ENCODE measurements around the gene RBM19.

The RBM19 gene

GRCh38 chr12:113877607-113878006 is 88.5 kb downstream of the RBM19 start:
- no peak for FAIRE-seq

- no peak for FAIRE-seq
Observed at GRCh38 chr12:113876160-113876559, 90.0 kb downstream of the RBM19 start.

- no peak for FAIRE-seq
Observed at GRCh38 chr12:113875691-113876090, 90.4 kb downstream of the RBM19 start.

GRCh38 chr12:113874999-113875561 is 91.0 kb downstream of the RBM19 start:
- FAIRE-seq, result no peak

GRCh38 chr12:113874326-113874725 is 91.8 kb downstream of the RBM19 start:
- FAIRE-seq, result no peak

- no peak for FAIRE-seq
Observed at GRCh38 chr12:113873740-113874139, 92.4 kb downstream of the RBM19 start.

GRCh38 chr12:113870890-113871289 is 95.2 kb downstream of the RBM19 start:
- FAIRE-seq, result no peak

GRCh38 chr12:113870035-113870434 is 96.1 kb downstream of the RBM19 start:
- no peak for FAIRE-seq

GRCh38 chr12:113868365-113868764 is 97.8 kb downstream of the RBM19 start:
- FAIRE-seq, result no peak

- no peak for FAIRE-seq
Observed at GRCh38 chr12:113867258-113867657, 98.9 kb downstream of the RBM19 start.

- no peak for FAIRE-seq
Observed at GRCh38 chr12:113866496-113866895, 99.6 kb downstream of the RBM19 start.

- no peak for FAIRE-seq
Observed at GRCh38 chr12:113863455-113863845, 102.7 kb downstream of the RBM19 start.

GRCh38 chr12:113862590-113863454 is 103.3 kb downstream of the RBM19 start:
- FAIRE-seq, result no peak

GRCh38 chr12:113861708-113862312 is 104.3 kb downstream of the RBM19 start:
- FAIRE-seq, result no peak

GRCh38 chr12:113860950-113861349 is 105.2 kb downstream of the RBM19 start:
- FAIRE-seq, result no peak

GRCh38 chr12:113860059-113860820 is 105.9 kb downstream of the RBM19 start:
- FAIRE-seq, result no peak

- no peak for FAIRE-seq
Observed at GRCh38 chr12:113858841-113859386, 107.2 kb downstream of the RBM19 start.

- FAIRE-seq, result no peak
Observed at GRCh38 chr12:113857371-113857770, 108.8 kb downstream of the RBM19 start.

GRCh38 chr12:113855998-113856397 is 110.1 kb downstream of the RBM19 start:
- no peak for FAIRE-seq

GRCh38 chr12:113854385-113855142 is 111.6 kb downstream of the RBM19 start:
- FAIRE-seq, result no peak

- no peak for FAIRE-seq
Observed at GRCh38 chr12:113853491-113853890, 112.6 kb downstream of the RBM19 start.

Measured in A204.1 (cell line).